ENCODE data around the gene PHIP.
"Not testable (repeated sequence)": the region's sequence is repeated elsewhere in the genome, so short reads cannot be mapped to it uniquely, and the experiment has no call there.

The PHIP gene

GRCh38 chr6:79078075-79078969 is at the start of gene PHIP:
Gene PHIP, minus strand, starts transcription at chr6:79078254. Its CDS starts 186 bp downstream, at chr6:79078068.
- DNase-seq (ENCODE audit: low read depth, low spot score) = peak; percentile 88

GRCh38 chr6:79127660-79128059 is 49.6 kb upstream of the PHIP start:
- DNase-seq (ENCODE audit: low read depth, low spot score) = no peak

- no peak for DNase-seq (ENCODE audit: low read depth, low spot score)
Observed at GRCh38 chr6:79119217-79119616, 41.2 kb upstream of the PHIP start.

- DNase-seq (ENCODE audit: low read depth, low spot score) = no peak
Observed at GRCh38 chr6:79117752-79118151, 39.7 kb upstream of the PHIP start.

DNA sequence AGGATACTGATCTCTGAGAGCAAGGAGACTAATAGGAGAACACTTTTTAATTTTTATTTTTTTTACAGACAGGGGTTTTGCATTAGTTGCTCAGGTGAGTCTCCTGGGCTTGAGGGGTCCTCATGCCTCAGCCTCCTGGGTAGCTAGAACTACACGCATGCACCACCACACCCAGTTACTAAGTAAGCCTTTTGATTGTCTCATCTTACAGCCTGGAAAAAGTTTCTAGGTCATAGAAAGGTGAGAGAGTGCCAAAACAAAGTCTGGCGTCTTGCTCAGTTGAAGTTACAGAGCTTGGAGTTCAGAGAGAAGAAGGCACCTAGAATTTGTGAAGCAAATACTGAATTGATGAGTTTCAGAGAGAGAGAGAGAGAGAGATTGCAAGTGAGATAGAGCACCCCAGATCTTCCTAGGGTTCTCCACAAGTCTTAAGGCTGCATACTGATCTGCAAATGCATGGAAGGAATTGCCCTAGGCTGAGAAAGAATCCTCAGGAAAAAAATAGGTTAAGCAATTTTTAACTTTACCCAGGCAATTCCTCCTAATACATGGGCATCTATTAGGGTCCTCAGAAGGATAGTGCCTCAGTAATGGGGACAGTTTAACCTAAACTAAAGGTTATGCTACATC is 37.6 kb upstream of the PHIP start:
- no peak for DNase-seq (ENCODE audit: low read depth, low spot score)

GRCh38 chr6:79111549-79111948 is 33.5 kb upstream of the PHIP start:
- no peak for DNase-seq (ENCODE audit: low read depth, low spot score)

- no peak for DNase-seq (ENCODE audit: low read depth, low spot score)
Observed at GRCh38 chr6:79101164-79101563, 23.1 kb upstream of the PHIP start.

- no peak for DNase-seq (ENCODE audit: low read depth, low spot score)
Observed at GRCh38 chr6:79100304-79100703, 22.2 kb upstream of the PHIP start.

- DNase-seq (ENCODE audit: low read depth, low spot score) = no peak
Observed at GRCh38 chr6:79094938-79095337, 16.9 kb upstream of the PHIP start.

- DNase-seq (ENCODE audit: low read depth, low spot score) = not testable (repeated sequence)
Observed at GRCh38 chr6:79091801-79092200, 13.7 kb upstream of the PHIP start.

GRCh38 chr6:79089552-79090404 is 11.7 kb upstream of the PHIP start:
- no peak for DNase-seq (ENCODE audit: low read depth, low spot score)

DNA sequence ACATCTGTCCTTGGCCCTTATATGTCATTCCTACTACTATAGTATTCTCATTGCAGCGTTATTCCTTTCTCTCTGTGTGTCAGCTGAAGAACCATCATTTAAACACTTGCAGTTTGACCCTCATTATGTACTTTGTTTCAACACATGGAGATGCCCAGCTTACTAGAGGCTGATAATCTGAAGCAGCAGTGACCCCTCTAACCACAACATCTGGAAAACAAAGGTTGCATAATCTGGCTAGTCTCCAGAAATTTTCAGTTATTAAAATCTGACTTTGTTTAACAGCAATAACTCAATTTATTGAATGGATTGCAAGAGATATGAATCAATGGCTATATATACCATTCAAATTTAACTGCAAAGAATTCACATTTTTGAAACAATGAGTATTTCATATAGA is 6.6 kb upstream of the PHIP start:
- DNase-seq (ENCODE audit: low read depth, low spot score) = no peak

GRCh38 chr6:79082304-79082703 is 4.2 kb upstream of the PHIP start:
- no peak for DNase-seq (ENCODE audit: low read depth, low spot score)

DNA sequence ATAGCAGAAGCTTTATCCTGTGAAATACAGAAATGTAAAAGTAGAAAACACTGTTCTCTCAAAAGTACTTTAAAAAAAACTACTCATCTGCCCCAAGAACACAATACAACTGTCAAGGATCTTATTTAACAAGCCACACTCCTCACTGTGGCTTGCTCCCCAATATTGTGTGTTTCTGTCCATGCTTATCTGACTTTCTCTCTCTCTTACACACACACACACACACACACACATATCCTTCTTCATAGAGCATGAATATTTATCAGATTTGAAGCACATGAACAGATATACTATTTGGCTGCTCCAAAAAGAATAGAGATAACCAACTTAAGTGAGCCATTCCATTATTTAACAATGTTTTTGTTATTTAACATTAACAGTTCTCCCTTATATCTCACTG is 3.6 kb upstream of the PHIP start:
- no peak for DNase-seq (ENCODE audit: low read depth, low spot score)

DNA sequence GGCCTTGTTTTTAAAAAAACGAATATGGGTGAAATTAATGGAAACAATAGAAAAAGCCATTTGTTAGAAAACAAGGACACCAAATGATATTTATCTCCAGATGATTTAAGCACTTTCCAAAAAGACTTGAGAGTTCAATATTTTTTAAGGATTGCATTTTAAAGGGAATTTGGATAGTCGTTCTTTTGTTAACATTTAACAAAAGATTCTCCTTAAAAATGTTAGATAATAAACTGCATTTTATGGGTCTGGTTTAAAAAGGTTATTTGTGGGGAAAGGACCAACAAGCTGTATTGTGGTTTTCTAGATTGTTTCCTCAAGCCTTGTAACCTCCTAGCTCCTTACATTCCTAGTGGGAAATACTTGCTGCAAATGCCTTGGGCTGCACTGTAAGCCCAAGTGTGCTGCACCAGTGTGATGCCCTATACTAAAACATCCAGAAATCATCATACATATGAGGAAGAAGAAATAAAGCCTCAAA is 1.5 kb upstream of the PHIP start:
- DNase-seq (ENCODE audit: low read depth, low spot score) = no peak

DNA sequence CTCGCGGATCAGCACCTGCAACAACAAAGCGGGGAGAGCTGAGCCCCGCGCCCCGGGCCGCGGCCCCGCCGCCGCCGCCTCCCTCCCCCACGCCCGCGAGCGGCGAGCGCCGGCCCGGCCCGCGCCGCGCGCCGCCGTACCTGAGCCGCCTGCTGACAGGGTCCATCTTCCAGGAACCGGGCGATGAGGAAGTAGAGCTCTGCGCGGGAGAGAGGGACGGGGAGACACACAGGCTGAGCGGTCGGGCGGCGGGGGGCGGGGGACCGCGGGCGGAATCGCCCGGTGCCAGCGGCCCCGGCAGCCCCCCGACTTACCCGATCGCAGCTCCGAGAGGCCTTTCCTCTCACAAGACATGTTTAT is 359 bp downstream of the PHIP start:
- DNase-seq (ENCODE audit: low read depth, low spot score) = no peak

- peak; percentile 81 for DNase-seq (ENCODE audit: low read depth, low spot score)
Observed at GRCh38 chr6:79076782-79077641, 1.0 kb downstream of the PHIP start.

DNA sequence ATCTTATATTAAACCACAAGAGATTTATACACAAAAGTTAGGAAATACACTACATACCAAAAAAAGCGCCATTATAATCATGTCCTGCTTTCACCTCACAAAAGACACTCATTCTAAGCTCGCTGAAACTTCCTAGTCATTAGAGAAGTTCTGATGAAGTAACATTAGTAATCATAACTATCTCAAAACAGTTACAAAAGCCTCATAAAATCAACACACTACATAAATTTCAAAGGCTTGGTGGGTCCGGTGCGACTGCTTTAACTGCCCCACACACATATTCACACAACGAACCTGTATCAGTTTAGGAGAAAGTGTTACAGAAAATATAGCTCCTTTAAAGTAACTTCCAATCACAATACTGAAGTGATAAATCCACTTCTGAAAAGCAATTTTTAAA is 1.9 kb downstream of the PHIP start:
- no peak for DNase-seq (ENCODE audit: low read depth, low spot score)

DNA sequence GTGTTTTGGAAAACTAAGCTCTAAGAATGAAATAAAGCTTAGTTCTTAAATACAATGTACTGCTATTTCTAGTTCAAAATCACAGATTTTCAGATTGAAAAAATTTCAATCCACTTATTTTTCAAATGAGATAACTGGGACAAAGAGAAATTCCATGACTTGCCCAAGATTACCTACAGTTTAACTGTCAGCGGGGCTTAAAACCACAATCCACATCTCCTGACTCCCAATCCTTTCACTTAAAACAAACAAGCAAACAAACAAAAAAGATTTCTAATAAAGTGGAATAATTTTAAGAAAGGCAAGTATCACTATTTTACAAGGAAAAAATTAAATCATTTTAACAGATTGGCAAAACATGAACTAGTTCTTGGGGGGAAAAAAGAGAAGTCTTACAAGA is 4.2 kb downstream of the PHIP start:
- DNase-seq (ENCODE audit: low read depth, low spot score) = no peak

- no peak for DNase-seq (ENCODE audit: low read depth, low spot score)
Observed at GRCh38 chr6:79072640-79073181, 5.3 kb downstream of the PHIP start.

GRCh38 chr6:79071547-79071946 is 6.5 kb downstream of the PHIP start:
- no peak for DNase-seq (ENCODE audit: low read depth, low spot score)

All from smooth muscle cell of the brain vasculature (primary cell).